SK-N-SH (cell line): ENCODE results near the gene ZFYVE19. TPM values are rescaled to one million over a fixed set of nuclear protein-coding genes. Genes with fewer than 3 reads are reported as not detected.

Experiments
- CTCF ChIA-PET: fragments of 300-600, 350-600 bp; formaldehyde crosslinking; extraction: SDS; loops from one replicate; lab custom pipeline; 2021; lab: Yijun Ruan, JAX
- POLR2A ChIA-PET: fragments of 350-600 bp; sonication (Branson Sonifier 250); formaldehyde crosslinking; extraction: SDS; loops from one replicate; lab custom pipeline; 2020; ENCODE audit warnings: antibody characterized with exemption, inconsistent platforms; lab: Yijun Ruan, JAX
- DNase-seq: peaks from one replicate; pipeline ENCODE4 v3.0.0; 2012
- H2AFZ ChIP-seq: fragments of 200-600 bp; sonication (generic); 2 replicates; pipeline ENCODE4 v1.8.1; 2016; ENCODE audit warnings: antibody characterized with exemption, mild to moderate bottlenecking, low read depth
- H3F3A ChIP-seq: fragments of 200-600 bp; sonication (generic); replicated peaks from 2 replicates; pipeline ENCODE3; 2016; ENCODE audit warnings: antibody characterized with exemption, mild to moderate bottlenecking; ENCODE audit not compliant: insufficient read depth
- H3K27ac ChIP-seq, 2 experiments: fragments of 200-500 bp in 1 of 2; fragments of 200-600 bp in 1 of 2; sonication (Bioruptor generic) in 1 of 2; sonication (generic), shearing (Covaris generic) in 1 of 2; 2 replicates each; pipeline versions ENCODE4 v1.5.1 to v1.6.1; 2014 to 2016; ENCODE audit warnings: low read depth in 2 of 2, inconsistent platforms in 1 of 2, low read length in 1 of 2, mild to moderate bottlenecking in 1 of 2, mixed read lengths in 1 of 2
- H3K27me3 ChIP-seq: fragments of 200-600 bp; sonication (generic), shearing (Covaris generic); 2 replicates; pipeline ENCODE4 v1.6.1; 2016; ENCODE audit warnings: mixed run types; ENCODE audit not compliant: insufficient read depth
- H3K36me3 ChIP-seq, 2 experiments: fragments of 200-500 bp in 1 of 2; fragments of 200-600 bp in 1 of 2; sonication (Bioruptor generic) in 1 of 2; sonication (generic) in 1 of 2; replicated peaks in 1 of 2; 2 replicates each; pipeline versions ENCODE3 to v1.5.1; 2014 to 2016; ENCODE audit warnings: low read length in 1 of 2, mild to moderate bottlenecking in 1 of 2; ENCODE audit not compliant: insufficient read depth in 2 of 2, control insufficient read depth in 1 of 2
- H3K4me1 ChIP-seq, 2 experiments: fragments of 200-500 bp in 1 of 2; fragments of 200-600 bp in 1 of 2; sonication (Bioruptor generic) in 1 of 2; sonication (generic), shearing (Covaris generic) in 1 of 2; 2 replicates each; pipeline versions ENCODE4 v1.5.1 to v1.6.1; 2014 to 2016; ENCODE audit warnings: low read depth in 1 of 2, low read length in 1 of 2, mixed run types in 1 of 2; ENCODE audit not compliant: insufficient read depth in 2 of 2, control insufficient read depth in 1 of 2
- H3K4me2 ChIP-seq: fragments of 200-600 bp; sonication (generic), shearing (Covaris generic); 2 replicates; pipeline ENCODE4 v1.6.1; 2017; ENCODE audit warnings: mixed run types
- H3K4me3 ChIP-seq, 2 experiments: fragments of 200-500 bp in 1 of 2; fragments of 200-600 bp in 1 of 2; sonication (Bioruptor generic) in 1 of 2; sonication (generic), shearing (Covaris generic) in 1 of 2; 2 replicates each; pipeline versions ENCODE4 v1.5.1 to v1.8.1; 2014 to 2016; ENCODE audit warnings: low read depth in 2 of 2, inconsistent platforms in 1 of 2, low read length in 1 of 2, mild to moderate bottlenecking in 1 of 2, mixed read lengths in 1 of 2, moderate library complexity in 1 of 2
- H3K79me2 ChIP-seq: fragments of 200-600 bp; sonication (generic); 2 replicates; pipeline ENCODE4 v1.8.1; 2017; ENCODE audit warnings: mild to moderate bottlenecking; ENCODE audit not compliant: insufficient read depth
- H3K9ac ChIP-seq: fragments of 200-600 bp; sonication (generic); 2 replicates; pipeline ENCODE4 v1.6.1; 2017; ENCODE audit warnings: mixed run types
- H3K9me2 ChIP-seq: fragments of 200-600 bp; sonication (generic); 2 replicates; pipeline ENCODE4 v1.6.1; 2017; ENCODE audit warnings: mixed run types
- H3K9me3 ChIP-seq: fragments of 200-600 bp; sonication (generic); 2 replicates; pipeline ENCODE4 v1.6.1; 2017; ENCODE audit warnings: mixed run types, mild to moderate bottlenecking, moderate library complexity
- H4K20me1 ChIP-seq: fragments of 200-600 bp; sonication (generic); 2 replicates; pipeline ENCODE4 v1.6.1; 2017; ENCODE audit warnings: mild to moderate bottlenecking, mixed run types; ENCODE audit not compliant: insufficient read depth
- CHD2 ChIP-seq: fragments of 150-350 bp; IDR thresholded peaks from 2 replicates; pipeline ENCODE4 v1.6.1; 2018; ENCODE audit warnings: low read length; ENCODE audit not compliant: partially characterized antibody
- EZH2phosphoT487 ChIP-seq: fragments of 200-600 bp; sonication (generic); IDR thresholded peaks from 2 replicates; pipeline ENCODE4 v1.6.1; 2017; ENCODE audit warnings: low read depth, mixed run types, mild to moderate bottlenecking, antibody characterized with exemption, moderate library complexity, borderline replicate concordance
- FOSL2 ChIP-seq: IDR thresholded peaks from 2 replicates; pipeline ENCODE4 v1.4.0; 2012; ENCODE audit warnings: low read depth, mild to moderate bottlenecking, moderate library complexity, borderline replicate concordance
- FOXM1 ChIP-seq: IDR thresholded peaks from 2 replicates; pipeline ENCODE4 v1.4.0; 2012; ENCODE audit warnings: low read depth, mild to moderate bottlenecking
- GABPA ChIP-seq: IDR thresholded peaks from 2 replicates; pipeline ENCODE4 v1.4.0; 2012; ENCODE audit warnings: low read depth, mild to moderate bottlenecking
- MEF2A ChIP-seq: IDR thresholded peaks from 2 replicates; pipeline ENCODE4 v1.4.0; 2012; ENCODE audit warnings: low read depth, borderline replicate concordance
- NRF1 ChIP-seq: IDR thresholded peaks from 2 replicates; pipeline ENCODE4 v1.6.1; 2012; ENCODE audit warnings: low read depth, mild to moderate bottlenecking, low read length
- POLR2AphosphoS5 ChIP-seq: IDR thresholded peaks from 2 replicates; pipeline ENCODE4 v1.6.1; 2012; ENCODE audit warnings: low read depth, low read length
- RXRA ChIP-seq: IDR thresholded peaks from 2 replicates; pipeline ENCODE4 v1.4.0; 2012; ENCODE audit warnings: low read depth, mild to moderate bottlenecking, borderline replicate concordance
- SIN3A ChIP-seq: IDR thresholded peaks from 2 replicates; pipeline ENCODE4 v1.6.1; 2012; ENCODE audit warnings: low read depth, mild to moderate bottlenecking, low read length, moderate library complexity, borderline replicate concordance
- TAF1 ChIP-seq: IDR thresholded peaks from 2 replicates; pipeline ENCODE4 v1.6.1; 2012; ENCODE audit warnings: low read depth, mild to moderate bottlenecking, low read length, moderate library complexity, borderline replicate concordance
- TCF12 ChIP-seq: IDR thresholded peaks from 2 replicates; pipeline ENCODE4 v1.4.0; 2012
- YY1 ChIP-seq: IDR thresholded peaks from 2 replicates; pipeline ENCODE4 v1.4.0; 2012; ENCODE audit warnings: low read depth, mild to moderate bottlenecking
- WGBS: methylation state at CpG from one replicate; pipeline ENCODE4 v1.1.6; 2017; ENCODE audit warnings: low lambda C conversion rate; 5-methylcytosine and 5-hydroxymethylcytosine counted together
- polyA plus RNA-seq, 3 experiments: library from polyadenylated mRNA; depleted of rRNA; stranded (reverse); fragments of >200 nt; gene quantifications; 2 replicates each; pipeline ENCODE4 v1.2.3, GENCODE V29; 2012
- TF ChIP-seq, protein P1 (sequence below): IDR thresholded peaks from 2 replicates; pipeline ENCODE4 v1.4.0; 2012; ENCODE audit warnings: low read depth
- TF ChIP-seq, protein P2 (sequence below): fragments of 150-350 bp; IDR thresholded peaks from 2 replicates; pipeline ENCODE4 v1.6.1; 2016; ENCODE audit warnings: mild to moderate bottlenecking, low read depth, low read length
- TF ChIP-seq, protein P3 (sequence below): IDR thresholded peaks from 2 replicates; pipeline ENCODE4 v1.4.0; 2012; ENCODE audit warnings: low read depth, borderline replicate concordance

Gene ZFYVE19
- polyA plus RNA-seq, 1 of the 3 experiments (the other 2 are of a cell fraction): 35.5 TPM

DNA sequence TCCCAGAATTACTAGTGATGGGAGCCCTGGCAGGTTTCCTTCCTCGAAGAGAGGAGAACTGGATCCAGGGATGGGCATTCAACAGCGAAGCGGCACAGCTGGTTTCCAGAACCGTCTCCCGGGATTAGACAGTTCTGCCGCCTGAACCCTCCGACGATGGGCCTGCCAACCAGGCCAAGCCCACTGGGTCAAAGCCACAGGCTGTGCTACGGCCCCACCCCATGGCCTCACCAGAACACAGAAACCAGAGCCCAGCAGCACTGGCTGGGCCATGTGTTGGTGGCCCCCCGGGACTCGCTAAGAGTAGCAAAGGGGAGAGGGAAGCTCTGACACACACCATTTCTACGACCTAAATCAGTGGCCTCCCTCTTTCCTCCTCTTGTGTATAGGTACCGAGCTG is 34.9 kb upstream of the ZFYVE19 start:
- ChIA-PET CTCF (interaction anchor here (0.7 to 31.8 kb wide), 4 partner anchors 11 to 151 kb away, joined by 3 to 555 read pairs (median 61); partner anchors contain the start of gene RMDN3), POLR2A (interaction anchor here (0.8 kb wide), 1 partner anchor 16 kb away, joined by 4 read pairs; no protein-coding TSS in a partner anchor)
- H2AFZ ChIP-seq: no peak overlapping the region
- H3K4me2 ChIP-seq: no peak overlapping the region
- no peak overlapping the region for H3K4me3 ChIP-seq
- peaks cover 3 to 47% of the 10 kb centered on the region in 2 experiments for H3K36me3 ChIP-seq
- WGBS: 93% methylated on average over 8 of the region's 13 CpGs
- H3K9ac ChIP-seq: no peak overlapping the region
- peaks cover 20 to 52% of the 10 kb centered on the region in 2 experiments; a peak in 3 of 4 replicates for H3K4me1 ChIP-seq
- peak overlapping the region in 1 of 2 experiments; percentile 83; a peak in 2 of 4 replicates for H3K27ac ChIP-seq
- no peaks in the 10 kb centered on the region for H3K9me3 ChIP-seq
- H3F3A ChIP-seq: no peaks in the 10 kb centered on the region
- H3K9me2 ChIP-seq: no peaks in the 10 kb centered on the region
- TF ChIP-seq EZH2phosphoT487 (no peak), NRF1 (no peak), YY1 (no peak), POLR2AphosphoS5 (no peak), SIN3A (no peak), MEF2A (no peak), RXRA (no peak), CHD2 (no peak), FOXM1 (no peak), FOSL2 (no peak), GABPA (no peak), TAF1 (no peak), TCF12 (no peak)
- TF ChIP-seq, protein P1, sequence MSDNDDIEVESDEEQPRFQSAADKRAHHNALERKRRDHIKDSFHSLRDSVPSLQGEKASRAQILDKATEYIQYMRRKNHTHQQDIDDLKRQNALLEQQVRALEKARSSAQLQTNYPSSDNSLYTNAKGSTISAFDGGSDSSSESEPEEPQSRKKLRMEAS: no peak
- TF ChIP-seq, protein P2, sequence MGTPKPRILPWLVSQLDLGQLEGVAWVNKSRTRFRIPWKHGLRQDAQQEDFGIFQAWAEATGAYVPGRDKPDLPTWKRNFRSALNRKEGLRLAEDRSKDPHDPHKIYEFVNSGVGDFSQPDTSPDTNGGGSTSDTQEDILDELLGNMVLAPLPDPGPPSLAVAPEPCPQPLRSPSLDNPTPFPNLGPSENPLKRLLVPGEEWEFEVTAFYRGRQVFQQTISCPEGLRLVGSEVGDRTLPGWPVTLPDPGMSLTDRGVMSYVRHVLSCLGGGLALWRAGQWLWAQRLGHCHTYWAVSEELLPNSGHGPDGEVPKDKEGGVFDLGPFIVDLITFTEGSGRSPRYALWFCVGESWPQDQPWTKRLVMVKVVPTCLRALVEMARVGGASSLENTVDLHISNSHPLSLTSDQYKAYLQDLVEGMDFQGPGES: no peak
- TF ChIP-seq, protein P3, sequence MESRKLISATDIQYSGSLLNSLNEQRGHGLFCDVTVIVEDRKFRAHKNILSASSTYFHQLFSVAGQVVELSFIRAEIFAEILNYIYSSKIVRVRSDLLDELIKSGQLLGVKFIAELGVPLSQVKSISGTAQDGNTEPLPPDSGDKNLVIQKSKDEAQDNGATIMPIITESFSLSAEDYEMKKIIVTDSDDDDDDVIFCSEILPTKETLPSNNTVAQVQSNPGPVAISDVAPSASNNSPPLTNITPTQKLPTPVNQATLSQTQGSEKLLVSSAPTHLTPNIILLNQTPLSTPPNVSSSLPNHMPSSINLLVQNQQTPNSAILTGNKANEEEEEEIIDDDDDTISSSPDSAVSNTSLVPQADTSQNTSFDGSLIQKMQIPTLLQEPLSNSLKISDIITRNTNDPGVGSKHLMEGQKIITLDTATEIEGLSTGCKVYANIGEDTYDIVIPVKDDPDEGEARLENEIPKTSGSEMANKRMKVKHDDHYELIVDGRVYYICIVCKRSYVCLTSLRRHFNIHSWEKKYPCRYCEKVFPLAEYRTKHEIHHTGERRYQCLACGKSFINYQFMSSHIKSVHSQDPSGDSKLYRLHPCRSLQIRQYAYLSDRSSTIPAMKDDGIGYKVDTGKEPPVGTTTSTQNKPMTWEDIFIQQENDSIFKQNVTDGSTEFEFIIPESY: no peak
- DNase-seq: peak; percentile 33
- H3K79me2 ChIP-seq: no peaks in the 10 kb centered on the region
- no peaks in the 10 kb centered on the region for H3K27me3 ChIP-seq
- no peaks in the 10 kb centered on the region for H4K20me1 ChIP-seq
